ENCODE measurements around the gene NTSR2.

Gene NTSR2

DNA sequence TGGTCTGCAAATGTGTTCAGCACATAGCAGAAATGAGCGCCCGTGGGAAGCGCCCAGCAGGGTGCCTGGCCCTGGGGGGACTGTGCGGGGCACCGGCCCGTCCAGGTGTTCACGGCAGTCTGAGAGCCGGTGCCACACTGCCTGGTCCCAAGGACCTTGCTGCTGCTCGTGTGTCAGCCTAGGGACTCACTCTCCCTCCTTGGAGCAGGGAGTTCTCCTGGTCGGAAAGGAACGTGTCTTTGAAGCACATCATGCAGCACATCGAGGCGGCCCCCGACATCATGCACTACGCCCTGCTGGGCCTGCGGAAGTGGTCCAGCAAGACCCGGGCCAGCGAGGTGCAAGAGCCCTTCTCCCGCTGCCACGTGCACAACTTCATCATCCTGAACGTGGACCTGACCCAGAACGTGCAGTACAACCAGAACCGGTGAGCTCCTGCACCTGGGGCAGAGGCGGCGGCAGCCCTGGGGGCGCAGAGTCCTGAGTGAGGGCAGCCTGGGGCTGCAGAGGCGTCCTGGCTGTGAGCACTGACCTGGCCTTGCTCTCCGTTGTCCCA is 36.0 kb downstream of the NTSR2 start:
- H3K9me3 ChIP-seq (ENCODE audit: control insufficient read depth, low read length), result no peaks in the 10 kb centered on the region
- H3K27me3 ChIP-seq (ENCODE audit: control insufficient read depth, insufficient read depth, low read length), result no peaks in the 10 kb centered on the region
- H3K9ac ChIP-seq, result no peak overlapping the region
- no peaks in the 10 kb centered on the region for H3K36me3 ChIP-seq (ENCODE audit: control insufficient read depth, insufficient read depth, low read length)
- H3K4me2 ChIP-seq (ENCODE audit: low read length), result no peak overlapping the region
- H2AFZ ChIP-seq, result no peak overlapping the region
- no peaks in the 10 kb centered on the region for H3K79me2 ChIP-seq
- H3K4me3 ChIP-seq (ENCODE audit: low read depth, low read length), result no peak overlapping the region
- no peaks in the 10 kb centered on the region for H3K4me1 ChIP-seq
- H3K27ac ChIP-seq, result no peak overlapping the region
- no peak for TF ChIP-seq CTCF (IDR thresholded peaks at IDR 0.05)

DNA sequence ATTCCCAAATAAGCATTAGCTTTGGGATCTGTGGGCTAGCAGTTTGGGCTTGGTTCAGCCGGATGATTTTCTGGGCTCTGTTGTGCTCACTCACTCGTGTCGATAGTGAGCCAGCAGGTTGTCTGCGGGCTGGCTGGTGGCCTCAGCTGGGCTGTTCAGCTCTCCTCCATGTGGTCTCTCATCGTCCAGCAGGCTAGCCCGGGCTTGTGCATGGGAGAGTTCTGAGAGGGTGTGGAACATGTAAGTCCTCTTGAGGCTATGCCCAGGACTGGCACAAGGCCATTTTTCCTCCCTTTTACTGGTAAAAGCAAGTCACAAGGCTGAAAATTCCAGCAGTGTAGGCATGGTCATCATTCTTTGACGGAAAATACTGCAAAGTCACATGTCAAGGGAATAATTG is 38.5 kb downstream of the NTSR2 start:
- no peaks in the 10 kb centered on the region for H3K27me3 ChIP-seq (ENCODE audit: control insufficient read depth, insufficient read depth, low read length)

DNA sequence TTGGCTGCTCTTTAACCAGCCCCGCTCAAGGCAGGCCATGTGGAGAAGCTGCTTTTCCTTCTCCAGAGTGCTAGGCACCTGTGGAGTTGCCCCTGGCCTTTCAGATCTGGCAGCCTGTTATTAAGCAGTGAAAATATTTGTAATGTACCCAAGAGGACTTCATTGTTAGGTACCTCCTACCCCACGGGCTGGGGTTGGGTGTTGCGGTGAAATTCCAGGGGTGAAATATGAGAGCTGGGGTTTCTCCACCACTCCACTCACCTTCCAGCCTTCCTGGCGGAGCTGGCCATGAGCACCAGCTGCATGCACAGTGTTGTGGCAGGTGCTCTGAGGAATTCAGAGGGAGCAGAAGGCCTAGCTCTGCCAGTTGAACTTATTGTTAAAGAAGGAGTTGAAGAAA is 39.1 kb downstream of the NTSR2 start:
- TF ChIP-seq CTCF (IDR thresholded peaks at IDR 0.05), result no peak

More for the DNA sequence above, 38.5 kb downstream of the NTSR2 start:
- Histone ChIP-seq H3K4me1 (no peaks in the 10 kb centered on the region), H3K9ac (no peak overlapping the region), H3K79me2 (no peaks in the 10 kb centered on the region), H3K9me3 (ENCODE audit: control insufficient read depth, low read length) (no peaks in the 10 kb centered on the region), H3K4me3 (ENCODE audit: low read depth, low read length) (no peak overlapping the region), H3K27ac (no peak overlapping the region), H3K4me2 (ENCODE audit: low read length) (no peak overlapping the region), H2AFZ (no peak overlapping the region), H3K36me3 (ENCODE audit: control insufficient read depth, insufficient read depth, low read length) (no peaks in the 10 kb centered on the region)
- TF ChIP-seq CTCF (IDR thresholded peaks at IDR 0.05), result no peak

DNA sequence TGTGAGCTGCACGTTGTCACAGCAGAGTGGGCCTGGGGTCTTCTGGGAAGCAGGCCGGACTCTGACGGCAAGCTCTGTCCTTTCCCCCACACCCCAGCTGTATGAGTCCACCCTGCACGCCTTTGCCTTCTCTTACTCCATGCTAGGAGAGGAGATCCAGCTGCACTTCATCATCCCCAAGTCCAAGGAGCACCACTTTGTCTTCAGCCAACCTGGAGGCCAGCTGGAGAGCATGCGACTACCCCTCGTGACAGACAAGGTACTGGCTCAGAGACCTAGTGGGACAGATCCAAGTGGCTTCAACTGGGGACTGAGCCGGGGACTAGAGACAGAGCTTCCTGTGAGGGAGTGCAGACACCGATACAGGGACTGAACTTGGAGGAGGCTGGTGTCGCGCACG is 40.1 kb downstream of the NTSR2 start:
- Histone ChIP-seq H3K4me2 (ENCODE audit: low read length) (no peak overlapping the region), H3K27me3 (ENCODE audit: control insufficient read depth, insufficient read depth, low read length) (no peaks in the 10 kb centered on the region), H3K9me3 (ENCODE audit: control insufficient read depth, low read length) (no peaks in the 10 kb centered on the region), H2AFZ (no peak overlapping the region), H3K4me1 (no peaks in the 10 kb centered on the region), H3K4me3 (ENCODE audit: low read depth, low read length) (no peak overlapping the region), H3K27ac (no peak overlapping the region), H3K36me3 (ENCODE audit: control insufficient read depth, insufficient read depth, low read length) (no peaks in the 10 kb centered on the region), H3K79me2 (no peaks in the 10 kb centered on the region), H3K9ac (no peak overlapping the region)
- TF ChIP-seq CTCF (IDR thresholded peaks at IDR 0.05), result no peak

More for the DNA sequence above, 39.1 kb downstream of the NTSR2 start:
- no peak overlapping the region for H3K4me2 ChIP-seq (ENCODE audit: low read length)
- no peaks in the 10 kb centered on the region for H3K27me3 ChIP-seq (ENCODE audit: control insufficient read depth, insufficient read depth, low read length)
- no peak overlapping the region for H3K9ac ChIP-seq
- no peaks in the 10 kb centered on the region for H3K36me3 ChIP-seq (ENCODE audit: control insufficient read depth, insufficient read depth, low read length)
- no peak overlapping the region for H2AFZ ChIP-seq
- no peak overlapping the region for H3K27ac ChIP-seq
- H3K79me2 ChIP-seq, result no peaks in the 10 kb centered on the region
- no peak overlapping the region for H3K4me3 ChIP-seq (ENCODE audit: low read depth, low read length)
- no peaks in the 10 kb centered on the region for H3K4me1 ChIP-seq
- H3K9me3 ChIP-seq (ENCODE audit: control insufficient read depth, low read length), result no peaks in the 10 kb centered on the region

- Histone ChIP-seq H3K9me3 (ENCODE audit: control insufficient read depth, low read length) (no peaks in the 10 kb centered on the region), H3K9ac (no peak overlapping the region), H3K36me3 (ENCODE audit: control insufficient read depth, insufficient read depth, low read length) (no peaks in the 10 kb centered on the region), H3K4me2 (ENCODE audit: low read length) (no peak overlapping the region), H3K4me3 (ENCODE audit: low read depth, low read length) (no peak overlapping the region), H3K27me3 (ENCODE audit: control insufficient read depth, insufficient read depth, low read length) (no peaks in the 10 kb centered on the region), H3K27ac (no peak overlapping the region), H3K4me1 (no peaks in the 10 kb centered on the region), H2AFZ (no peak overlapping the region), H3K79me2 (no peaks in the 10 kb centered on the region)
- TF ChIP-seq CTCF (IDR thresholded peaks at IDR 0.05), result no peak
Measured at GRCh38 chr2:11629215-11629614, 40.8 kb downstream of the NTSR2 start.
